Measurements from ENCODE around the gene DSC3. TPM values are rescaled to one million over a fixed set of nuclear protein-coding genes. Genes with fewer than 3 reads are reported as not detected.

The DSC3 gene
- total RNA-seq, 2 experiments from 2014 or later = 0.04 TPM; not detected in 1

DNA sequence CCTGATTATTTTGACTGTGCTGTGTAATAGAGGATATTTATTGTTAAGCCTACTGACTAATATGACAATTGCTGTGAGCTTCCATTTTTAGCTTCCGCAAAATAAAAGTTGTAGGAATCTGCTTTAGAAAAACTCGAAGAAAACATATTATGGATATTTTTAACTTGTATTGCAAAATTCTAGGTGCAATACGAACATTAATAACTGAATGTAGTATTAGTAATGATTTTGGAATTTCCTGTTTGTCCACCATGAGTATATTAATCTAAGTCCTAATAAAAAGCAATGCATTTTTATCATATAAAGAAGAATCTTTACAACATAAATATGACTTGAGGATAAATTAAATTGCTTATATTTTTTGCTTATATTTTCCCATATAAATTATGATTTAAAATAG is 2.4 kb upstream of the DSC3 start:
- H3K36me3 Mint-ChIP-seq (ENCODE audit: low read depth) = peaks cover 3% of the 10 kb centered on the region
- ATAC-seq = no peak
- intact Hi-C loops (cut with micrococcal nuclease) = no loop called here
- H3K4me3 Mint-ChIP-seq = no peak overlapping the region
- no peaks in the 10 kb centered on the region for H3K4me1 Mint-ChIP-seq (ENCODE audit: low read depth)
- TF ChIP-seq CTCF (IDR thresholded peaks at IDR 0.05) = no peak
- H3K27me3 Mint-ChIP-seq = peaks cover 44% of the 10 kb centered on the region
- ChIA-PET POLR2A (no interaction called here), CTCF (no interaction called here)
- H3K27ac Mint-ChIP-seq = no peak overlapping the region
- peaks cover 8% of the 10 kb centered on the region for H3K9me3 Mint-ChIP-seq
- DNase-seq = no peak

- ATAC-seq (no peak), DNase-seq (no peak)
- peaks cover 44% of the 10 kb centered on the region for H3K27me3 Mint-ChIP-seq
- intact Hi-C loops (cut with micrococcal nuclease) = no loop called here
- H3K4me1 Mint-ChIP-seq (ENCODE audit: low read depth) = peaks cover 3% of the 10 kb centered on the region
- H3K36me3 Mint-ChIP-seq (ENCODE audit: low read depth) = peaks cover 3% of the 10 kb centered on the region
- ChIA-PET CTCF (no interaction called here), POLR2A (no interaction called here)
- TF ChIP-seq CTCF (IDR thresholded peaks at IDR 0.05) = no peak
- peaks cover 8% of the 10 kb centered on the region for H3K9me3 Mint-ChIP-seq
- H3K27ac Mint-ChIP-seq = no peak overlapping the region
- no peak overlapping the region for H3K4me3 Mint-ChIP-seq
Observed at GRCh38 chr18:31043709-31044108, 1.2 kb upstream of the DSC3 start.

GRCh38 chr18:31042084-31042405 is 497 bp downstream of the DSC3 start:
- DNase-seq (no peak), ATAC-seq (no peak)
- CTCF ChIA-PET = no interaction called here
- Mint-ChIP-seq H3K4me1 (ENCODE audit: low read depth) (peaks cover 3% of the 10 kb centered on the region), H3K27ac (no peak overlapping the region), H3K4me3 (peak overlapping the region; percentile 35), H3K9me3 (peaks cover 8% of the 10 kb centered on the region), H3K36me3 (ENCODE audit: low read depth) (peaks cover 3% of the 10 kb centered on the region), H3K27me3 (peaks cover 44% of the 10 kb centered on the region)
- no peak for TF ChIP-seq CTCF (IDR thresholded peaks at IDR 0.05)
- intact Hi-C loops (cut with micrococcal nuclease) = no loop called here
- POLR2A ChIA-PET = no interaction called here

DNA sequence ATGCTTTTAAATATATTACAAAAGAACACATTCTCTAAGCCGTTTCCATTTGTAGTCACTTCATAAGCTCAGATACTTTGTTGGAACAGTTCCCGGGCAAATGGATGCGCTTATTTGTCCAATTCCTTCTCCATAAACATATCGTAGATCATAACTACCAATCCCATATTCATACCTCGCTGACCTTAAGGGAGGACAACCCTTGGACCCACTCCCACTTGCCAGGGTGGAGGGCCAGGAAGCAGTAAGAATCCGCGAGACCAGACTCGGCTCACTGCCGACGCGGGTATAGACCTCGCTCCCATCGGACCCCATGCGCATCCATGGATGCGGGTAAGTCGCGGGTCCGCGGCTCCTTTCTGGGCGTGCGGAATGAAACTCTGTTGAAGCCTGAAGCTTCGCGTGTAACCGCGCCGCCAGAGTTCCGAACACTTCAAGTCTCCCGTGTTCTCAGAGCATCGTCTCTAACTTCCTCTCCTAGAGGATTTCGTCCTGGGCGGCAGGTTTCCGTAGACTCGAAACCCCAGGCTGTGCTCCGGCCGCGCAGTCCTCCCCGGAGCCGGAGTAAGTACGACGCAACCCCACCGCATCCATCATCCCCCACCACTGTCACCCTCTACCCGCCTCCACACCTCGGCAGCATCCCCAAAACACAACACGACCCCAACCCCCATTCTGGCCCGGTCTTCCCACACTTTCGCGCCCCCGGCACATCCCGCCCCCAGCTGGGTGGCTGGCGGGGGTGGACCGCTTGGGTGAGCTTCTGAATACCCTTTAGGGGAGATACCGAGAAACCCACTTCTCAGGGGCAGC is 1.1 kb downstream of the DSC3 start:
- ATAC-seq = no peak
- no peak for DNase-seq
- ChIA-PET POLR2A (no interaction called here), CTCF (no interaction called here)
- Mint-ChIP-seq H3K4me1 (ENCODE audit: low read depth) (peaks cover 3% of the 10 kb centered on the region), H3K27me3 (peaks cover 44% of the 10 kb centered on the region), H3K27ac (no peak overlapping the region), H3K4me3 (peak overlapping the region; percentile 35), H3K36me3 (ENCODE audit: low read depth) (peaks cover 3% of the 10 kb centered on the region), H3K9me3 (peaks cover 8% of the 10 kb centered on the region)
- TF ChIP-seq CTCF (IDR thresholded peaks at IDR 0.05) = no peak
- intact Hi-C loops (cut with micrococcal nuclease) = no loop called here

DNA sequence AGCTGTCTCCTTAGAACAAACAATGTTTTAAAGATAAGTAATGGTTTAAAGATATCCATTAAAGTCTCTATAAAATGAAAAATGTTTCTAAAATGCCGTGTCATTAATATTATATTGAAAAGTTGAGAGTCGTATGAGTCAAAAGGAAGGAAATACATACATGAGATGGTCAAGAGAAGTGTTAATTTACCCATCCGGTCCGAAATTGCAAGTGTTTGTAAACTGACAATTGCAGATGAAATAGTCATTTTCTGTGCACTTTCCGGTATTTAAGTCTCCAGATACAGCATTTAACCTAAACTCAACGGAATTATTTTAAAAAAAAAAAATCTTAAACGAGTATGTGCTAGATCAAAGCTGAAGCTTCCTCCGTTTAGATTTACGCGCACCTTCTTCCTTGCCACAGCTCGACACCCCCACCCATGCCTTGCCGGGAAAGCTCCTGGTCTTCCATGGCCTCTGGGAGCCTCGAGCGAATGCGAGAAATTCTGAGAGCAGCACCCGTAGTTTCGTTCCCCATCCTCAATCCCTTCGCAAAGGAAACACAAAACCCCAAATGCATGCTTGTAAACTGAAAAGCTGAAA is 1.8 kb downstream of the DSC3 start:
- DNase-seq (no peak), ATAC-seq (no peak)
- intact Hi-C loops (cut with micrococcal nuclease) = no loop called here
- POLR2A ChIA-PET = no interaction called here
- no peak for TF ChIP-seq CTCF (IDR thresholded peaks at IDR 0.05)
- H3K27ac Mint-ChIP-seq = no peak overlapping the region
- peaks cover 8% of the 10 kb centered on the region for H3K9me3 Mint-ChIP-seq
- H3K4me3 Mint-ChIP-seq = no peak overlapping the region
- H3K36me3 Mint-ChIP-seq (ENCODE audit: low read depth) = peaks cover 3% of the 10 kb centered on the region
- CTCF ChIA-PET = no interaction called here
- peaks cover 41% of the 10 kb centered on the region for H3K27me3 Mint-ChIP-seq
- H3K4me1 Mint-ChIP-seq (ENCODE audit: low read depth) = peaks cover 3% of the 10 kb centered on the region
